GM19463 (cell line): ENCODE data around the gene OR9G4.
A peak's percentile ranks its signal among the peaks of the same experiment; 100 is the strongest.

ENCODE experiments used
- ATAC-seq: cut with Tn5 transposase; IDR thresholded peaks from one replicate; pipeline ENCODE4 v1.9.1; 2021; ENCODE audit warnings: mild to moderate bottlenecking, moderate library complexity; ENCODE audit not compliant: unreplicated experiment

The OR9G4 gene

DNA sequence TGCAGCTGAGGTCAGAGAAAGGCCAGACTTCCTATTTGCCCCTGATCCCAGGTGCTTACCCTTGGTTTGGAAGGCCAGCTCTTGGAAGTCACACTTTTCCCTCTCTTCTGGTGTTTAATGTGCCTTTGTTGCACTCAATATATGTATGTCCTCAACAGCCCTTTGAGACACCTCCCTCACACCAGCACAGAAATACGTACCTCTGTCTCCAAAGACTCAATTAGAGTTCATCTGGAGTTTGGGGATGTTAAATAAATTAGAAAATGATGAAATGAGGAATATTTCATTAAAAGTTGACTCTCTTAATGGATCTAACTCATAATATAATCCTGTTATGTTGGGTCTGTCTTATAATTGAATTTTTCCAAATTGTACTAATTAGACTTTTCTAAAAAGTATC is at the start of gene OR9G4:
TSS of gene OR9G4 (minus strand) at position 101 of the 400 bp plus-strand sequence. CDS start 4,931 bp downstream, outside the sequence.
- no peak for ATAC-seq

DNA sequence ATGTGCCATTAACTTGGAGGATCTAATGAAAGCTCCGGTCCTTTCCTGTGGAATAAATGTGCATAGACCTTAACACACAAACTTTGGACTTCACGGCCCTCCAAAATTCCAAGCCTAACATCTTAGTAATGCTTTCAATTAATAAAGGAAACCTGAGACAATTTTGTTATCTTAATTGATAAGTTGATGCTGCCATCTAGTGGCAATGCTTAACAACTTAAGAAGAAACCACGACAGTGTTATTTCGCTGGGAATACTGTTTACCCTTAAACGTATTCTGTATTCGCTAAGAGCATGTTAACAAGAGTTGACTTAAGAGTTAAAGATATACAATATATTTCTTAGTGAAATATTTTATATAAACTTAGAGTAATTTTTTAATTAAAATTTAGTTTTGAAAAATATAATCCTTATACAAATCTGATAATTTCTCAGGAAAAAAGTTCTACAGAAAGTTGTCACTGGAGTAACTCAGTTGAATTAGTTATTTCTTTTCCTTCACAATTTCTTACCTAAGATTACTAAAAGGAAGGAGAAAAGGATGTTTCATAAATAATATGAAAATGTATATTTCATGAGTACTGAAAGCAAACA is 35.0 kb upstream of the OR9G4 start:
- no peak for ATAC-seq

DNA sequence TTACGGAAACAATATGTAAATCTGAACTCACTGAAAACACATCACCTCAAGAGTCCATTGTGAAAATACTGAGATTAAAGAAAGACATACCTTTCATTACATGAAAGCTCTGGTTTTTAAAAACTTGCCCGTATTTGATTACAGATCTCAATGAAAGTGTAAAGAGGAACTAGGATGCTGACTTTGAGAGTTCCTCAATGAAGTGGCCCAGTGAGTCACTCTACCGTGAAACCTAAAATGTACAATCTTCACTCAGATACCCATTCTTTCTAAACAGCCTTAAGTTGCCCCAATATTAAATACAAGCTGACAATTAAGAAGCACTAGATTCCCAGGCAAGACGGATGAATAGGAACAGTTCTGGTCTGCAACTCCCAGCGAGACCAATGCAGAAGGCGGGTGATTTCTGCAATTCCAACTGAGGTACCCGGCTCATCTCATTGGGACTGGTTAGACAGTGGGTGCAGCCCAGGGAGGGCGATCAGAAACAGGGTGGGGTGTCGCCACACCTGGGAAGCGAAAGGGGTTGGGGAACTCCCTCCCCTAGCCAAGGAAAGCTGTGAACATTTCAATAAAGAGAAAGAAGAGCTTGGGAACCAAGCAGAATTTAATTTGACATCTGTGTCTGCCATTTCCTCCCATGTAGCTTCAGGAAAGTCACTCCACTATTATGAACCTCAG is 33.8 kb upstream of the OR9G4 start:
- peak; percentile 74 for ATAC-seq

DNA sequence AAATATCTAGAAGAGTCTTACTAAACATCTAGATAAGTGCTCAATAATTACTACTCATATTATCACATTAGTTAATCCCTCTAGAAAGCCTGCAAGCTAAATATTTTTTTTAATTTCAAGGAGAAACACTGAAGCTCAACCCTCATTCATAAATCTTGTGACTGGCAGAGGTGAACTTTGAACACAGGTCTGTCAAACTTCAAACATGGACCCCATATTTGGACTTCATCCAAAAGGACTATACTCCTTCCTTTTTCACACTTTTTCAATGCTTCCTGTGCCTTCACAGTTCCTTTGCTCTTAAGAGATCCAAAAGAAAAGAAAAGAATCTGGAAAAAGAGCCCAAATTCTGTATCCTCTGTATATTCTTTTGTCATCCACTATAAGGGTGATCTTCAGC is 28.3 kb upstream of the OR9G4 start:
- ATAC-seq = no peak

DNA sequence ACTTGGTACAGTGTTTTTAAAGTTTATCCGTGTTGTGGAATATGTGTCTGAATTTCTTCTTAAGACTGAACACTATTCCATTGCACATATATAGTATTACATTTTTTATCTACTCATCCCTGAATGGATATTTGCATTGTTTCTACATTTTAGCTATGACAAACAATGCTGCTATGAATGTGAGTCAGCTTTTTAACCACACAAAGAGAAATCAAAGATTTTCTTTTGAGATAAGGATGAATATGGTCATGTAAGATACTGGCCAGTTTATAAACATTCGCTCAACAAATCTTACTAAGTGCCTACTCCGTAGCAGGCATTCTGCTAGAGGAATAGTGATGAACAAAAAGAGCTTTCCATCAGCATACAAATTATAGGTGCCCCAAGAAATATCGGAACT is 16.5 kb upstream of the OR9G4 start:
- ATAC-seq = no peak

DNA sequence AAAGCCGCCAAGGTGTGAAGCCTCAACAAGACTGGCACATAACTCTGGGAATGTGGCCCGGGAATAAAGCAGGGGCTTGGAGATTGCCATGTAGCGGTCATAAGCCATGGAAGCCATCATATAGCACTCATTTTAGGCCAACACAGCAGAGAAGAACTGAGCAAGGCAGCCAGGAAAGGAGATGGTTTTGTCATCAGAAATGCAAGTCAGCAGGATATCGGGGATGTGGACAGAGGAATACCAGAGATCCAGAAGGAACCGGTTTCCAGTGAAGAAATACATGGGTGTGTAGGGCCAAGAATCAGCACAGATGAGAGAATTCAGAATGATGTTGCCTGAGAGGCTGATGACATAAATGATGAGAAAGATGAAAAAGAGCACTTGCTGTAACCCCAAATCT is 3.0 kb upstream of the OR9G4 start:
- ATAC-seq = no peak

DNA sequence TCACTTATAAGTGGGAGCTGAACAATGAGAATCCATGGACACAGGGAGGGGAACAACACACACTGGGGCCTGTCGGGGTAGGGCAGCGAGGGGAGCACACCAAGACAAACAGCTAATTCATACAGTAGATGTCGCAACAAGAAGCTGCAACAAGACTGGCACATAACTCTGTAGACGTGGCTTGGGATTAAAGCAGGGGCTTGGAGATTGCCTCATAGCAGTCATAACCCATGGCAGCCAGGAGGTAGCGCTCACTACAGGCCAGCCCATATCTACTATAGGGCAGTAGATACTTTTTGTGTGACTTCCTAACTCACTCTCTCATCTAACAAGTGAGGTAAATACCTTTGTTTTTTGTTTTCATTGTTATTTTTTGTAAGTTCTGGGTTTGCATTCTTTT is 1.7 kb upstream of the OR9G4 start:
- ATAC-seq = no peak

DNA sequence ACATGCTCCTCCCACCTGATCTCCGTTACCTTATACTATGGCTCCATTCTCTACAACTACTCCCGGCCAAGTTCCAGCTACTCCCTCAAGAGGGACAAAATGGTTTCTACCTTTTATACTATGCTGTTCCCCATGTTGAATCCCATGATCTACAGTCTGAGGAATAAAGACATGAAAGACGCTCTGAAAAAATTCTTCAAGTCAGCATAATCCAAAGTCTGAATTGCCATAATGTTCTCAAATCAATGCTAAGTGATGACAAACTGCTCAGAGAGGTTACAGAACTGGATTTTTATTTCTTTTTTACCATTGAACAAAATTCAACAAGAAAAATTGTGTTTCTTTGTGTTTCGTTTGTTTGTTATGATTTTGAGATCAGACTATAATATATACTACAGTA is 7.6 kb downstream of the OR9G4 start:
- no peak for ATAC-seq

DNA sequence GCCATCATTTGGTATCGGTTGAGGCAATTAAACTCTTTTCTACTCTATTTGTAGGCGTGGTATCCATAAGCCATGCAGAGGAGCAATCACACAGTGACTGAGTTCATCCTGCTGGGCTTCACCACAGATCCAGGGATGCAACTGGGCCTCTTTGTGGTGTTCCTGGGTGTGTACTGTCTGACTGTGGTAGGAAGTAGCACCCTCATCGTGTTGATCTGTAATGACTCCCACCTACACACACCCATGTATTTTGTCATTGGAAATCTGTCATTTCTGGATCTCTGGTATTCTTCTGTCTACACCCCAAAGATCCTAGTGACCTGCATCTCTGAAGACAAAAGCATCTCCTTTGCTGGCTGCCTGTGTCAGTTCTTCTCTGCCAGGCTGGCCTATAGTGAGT is 8.4 kb downstream of the OR9G4 start:
- ATAC-seq = no peak

DNA sequence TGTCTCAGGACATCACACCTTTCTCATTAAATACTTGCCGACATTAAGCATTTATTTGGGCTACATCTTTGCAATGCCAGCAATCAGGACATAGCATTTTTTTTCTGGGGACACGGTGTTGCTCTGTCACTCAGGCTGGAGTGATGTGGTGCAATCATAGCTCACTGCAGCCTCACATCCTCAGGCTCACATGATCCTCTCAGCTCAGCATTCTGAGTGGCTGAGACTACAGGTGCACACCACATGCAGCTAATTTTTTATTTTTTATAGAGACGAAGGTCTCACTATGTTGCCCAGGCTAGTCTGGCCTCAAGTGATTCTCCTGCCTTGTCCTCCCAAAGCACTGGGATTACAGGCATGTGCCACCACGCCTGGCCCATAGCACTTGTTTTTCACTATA is 28.0 kb downstream of the OR9G4 start:
- ATAC-seq = no peak

DNA sequence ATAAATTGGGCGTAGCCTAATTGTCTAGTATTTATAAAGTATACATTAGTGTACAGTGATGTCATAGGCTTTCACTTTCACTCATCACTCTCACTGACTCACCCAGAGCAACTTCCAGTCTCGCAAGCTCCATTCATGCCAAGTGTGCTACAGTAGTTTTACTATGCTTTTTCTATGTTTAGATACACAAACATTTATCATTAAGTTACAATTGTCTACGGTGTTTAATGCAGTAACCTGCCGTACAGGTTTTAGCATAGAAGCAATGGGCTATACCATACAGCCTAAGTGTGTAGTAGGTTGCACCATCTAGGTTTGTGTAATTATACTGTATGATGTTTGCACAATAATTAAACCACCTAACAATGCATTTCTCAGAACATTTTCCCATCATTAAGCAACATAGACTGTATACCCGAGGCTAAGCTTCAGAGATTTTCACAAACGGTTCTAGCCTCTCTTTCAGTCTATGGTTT is 32.1 kb downstream of the OR9G4 start:
- ATAC-seq = peak; percentile 81

DNA sequence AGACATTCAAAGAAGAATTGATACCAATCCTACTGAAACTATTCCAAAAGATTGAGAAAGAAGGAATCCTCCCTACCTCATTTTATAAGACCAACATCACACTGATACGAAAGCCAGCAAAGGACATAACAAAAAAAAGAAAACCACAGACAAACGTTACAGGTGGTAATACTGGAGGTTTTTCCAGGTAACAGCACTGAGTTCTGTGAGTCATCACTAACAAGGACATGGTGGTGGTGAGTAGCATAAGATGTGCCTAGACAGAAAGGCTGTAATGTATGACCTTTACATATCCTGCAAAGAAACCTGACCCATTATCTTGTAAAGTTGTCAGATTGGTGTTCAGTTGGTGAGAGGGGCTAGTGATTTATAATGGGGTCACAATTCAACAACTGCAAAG is 34.3 kb downstream of the OR9G4 start:
- no peak for ATAC-seq

DNA sequence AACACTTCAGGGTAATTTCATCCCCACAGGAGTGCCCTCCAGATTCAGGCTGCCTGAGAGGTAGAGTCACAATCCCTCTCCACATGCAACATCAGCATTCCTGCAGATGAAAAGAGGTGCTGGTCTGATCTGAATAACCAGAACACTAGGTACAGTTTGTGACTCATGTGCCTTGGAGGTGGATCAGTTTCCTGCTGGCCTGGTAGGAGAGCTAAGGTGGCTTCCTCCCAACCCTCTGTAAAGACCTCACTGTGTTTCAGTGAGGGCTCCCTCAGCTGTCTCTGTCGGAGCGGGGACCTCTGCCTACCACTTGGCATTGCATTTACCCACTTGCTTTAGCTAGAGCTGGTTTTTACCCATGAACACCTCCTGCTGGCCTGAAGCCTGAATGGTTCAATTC is 42.0 kb downstream of the OR9G4 start:
- ATAC-seq = no peak

DNA sequence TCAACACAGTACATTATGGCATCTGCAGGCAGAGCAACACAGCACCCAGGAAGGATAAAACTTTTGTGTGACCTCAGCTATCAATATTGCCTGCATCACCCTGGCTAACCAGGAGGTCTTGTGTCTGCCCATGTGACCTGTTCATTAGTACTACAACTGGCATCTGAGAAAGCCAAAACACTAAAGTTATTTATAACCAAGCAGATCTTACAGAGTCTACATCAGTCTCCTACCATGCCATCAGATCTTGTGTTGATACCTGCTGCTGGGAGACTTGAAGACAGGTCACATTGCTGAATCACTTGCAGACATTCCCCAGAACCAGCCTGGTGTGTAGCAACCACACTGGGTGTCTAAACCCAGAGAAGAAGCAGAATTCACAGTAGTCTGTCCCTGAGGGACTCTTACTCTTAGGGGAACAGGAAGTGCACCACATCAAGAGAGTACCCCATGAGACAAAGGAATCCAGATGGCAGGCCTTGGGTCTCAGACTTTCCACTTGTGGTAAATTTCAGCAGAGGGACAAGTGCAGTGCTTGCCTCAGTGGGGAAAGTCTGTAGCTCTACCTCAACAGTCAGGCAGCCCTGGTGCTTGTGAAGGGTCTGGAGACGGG is 42.6 kb downstream of the OR9G4 start:
- no peak for ATAC-seq

DNA sequence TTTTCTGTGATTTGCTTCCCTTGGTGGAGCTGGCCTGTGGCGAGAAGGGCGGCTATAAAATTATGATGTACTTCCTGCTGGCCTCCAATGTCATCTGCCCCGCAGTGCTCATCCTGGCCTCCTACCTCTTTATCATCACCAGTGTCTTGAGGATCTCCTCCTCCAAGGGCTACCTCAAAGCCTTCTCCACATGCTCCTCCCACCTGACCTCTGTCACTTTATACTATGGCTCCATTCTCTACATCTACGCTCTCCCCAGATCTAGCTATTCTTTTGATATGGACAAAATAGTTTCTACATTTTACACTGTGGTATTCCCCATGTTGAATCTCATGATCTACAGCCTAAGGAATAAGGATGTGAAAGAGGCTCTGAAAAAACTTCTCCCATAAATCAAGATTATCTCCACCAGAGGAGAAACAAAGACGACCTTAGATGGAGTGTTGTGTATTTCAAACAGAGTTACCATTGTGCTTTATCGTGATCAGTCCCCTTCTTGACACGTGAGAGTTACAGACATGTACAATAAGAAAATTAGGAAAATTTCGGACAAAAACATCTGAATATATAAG is 47.5 kb downstream of the OR9G4 start:
- ATAC-seq = no peak

DNA sequence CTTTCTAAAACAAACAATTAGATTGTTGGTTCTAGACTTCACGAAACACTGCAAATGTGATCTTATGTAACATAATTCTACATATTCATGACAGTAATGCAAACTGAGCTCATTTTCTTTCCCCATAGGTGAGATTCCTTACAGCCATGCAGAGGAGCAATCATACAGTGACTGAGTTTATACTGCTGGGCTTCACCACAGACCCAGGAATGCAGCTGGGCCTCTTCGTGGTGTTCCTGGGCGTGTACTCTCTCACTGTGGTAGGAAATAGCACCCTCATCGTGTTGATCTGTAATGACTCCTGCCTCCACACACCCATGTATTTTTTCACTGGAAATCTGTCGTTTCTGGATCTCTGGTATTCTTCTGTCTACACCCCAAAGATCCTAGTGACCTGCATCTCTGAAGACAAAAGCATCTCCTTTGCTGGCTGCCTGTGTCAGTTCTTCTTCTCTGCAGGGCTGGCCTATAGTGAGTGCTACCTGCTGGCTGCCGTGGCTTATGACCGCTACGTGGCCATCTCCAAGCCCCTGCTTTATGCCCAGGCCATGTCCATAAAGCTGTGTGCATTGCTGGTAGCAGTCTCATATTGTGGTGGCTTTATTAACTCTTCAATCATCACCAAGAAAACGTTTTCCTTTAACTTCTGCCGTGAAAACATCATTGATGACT is 48.1 kb downstream of the OR9G4 start:
- ATAC-seq = no peak

DNA sequence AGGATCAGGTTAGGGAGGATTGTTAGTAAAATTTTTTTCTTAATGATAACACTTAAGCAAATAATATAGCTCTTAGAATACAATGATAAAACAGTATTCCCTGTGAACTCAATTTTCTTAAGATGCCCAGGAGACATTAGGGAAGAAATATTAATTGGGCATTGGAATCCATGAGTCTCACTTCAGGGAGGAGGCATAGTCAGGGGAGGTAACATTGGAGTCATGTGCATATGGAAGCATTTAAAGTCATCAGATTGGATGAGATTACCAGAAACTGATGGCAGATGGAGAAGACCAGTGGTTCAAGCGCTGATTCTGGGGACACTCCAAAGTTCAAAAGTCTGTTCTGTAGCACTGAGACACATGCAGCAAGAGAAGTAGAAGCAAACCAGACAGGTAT is 49.7 kb downstream of the OR9G4 start, which contains the start of gene OR9G1:
TSS of gene OR9G1 (plus strand) at position 301 of the 400 bp plus-strand sequence. CDS start 1,293 bp downstream, outside the sequence.
- ATAC-seq = no peak

DNA sequence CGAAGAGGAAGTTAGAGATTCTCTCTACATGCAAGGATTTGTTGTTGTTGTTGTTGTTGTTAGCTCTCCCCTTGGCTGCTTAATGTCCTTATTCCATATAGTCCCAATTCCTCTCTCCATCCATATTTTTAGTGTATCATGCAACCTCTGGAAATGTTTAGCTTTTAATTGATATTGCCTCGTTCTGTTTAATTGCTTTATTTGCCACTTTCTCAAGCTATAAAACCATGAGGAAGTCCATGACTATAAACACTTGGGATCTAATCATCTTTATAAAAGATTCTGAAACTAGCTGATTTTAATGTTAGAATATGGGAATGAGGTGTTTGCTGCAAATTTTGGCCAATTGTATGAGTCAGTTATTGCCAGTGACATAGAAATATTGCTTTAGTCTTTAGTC is 55.1 kb downstream of the OR9G4 start:
- no peak for ATAC-seq
